GM18526 (cell line): Measurements from ENCODE around the gene HSF2BP.

ENCODE experiments used
- POLR2A ChIP-seq: IDR thresholded peaks from 3 replicates; pipeline ENCODE4 v1.6.1; 2011; ENCODE audit not compliant: insufficient read length; ENCODE audit errors: extremely low read depth

Gene HSF2BP

GRCh38 chr21:43572446-43572845, 86.8 kb downstream of the HSF2BP start:
- no peak for TF ChIP-seq POLR2A

- TF ChIP-seq POLR2A: no peak
Measured at GRCh38 chr21:43571976-43572375, 87.3 kb downstream of the HSF2BP start.
